Activated naive CD8-positive, alpha-beta T cell treated with anti-CD3 and anti-CD28 coated beads, Interleukin-2, amount 50 U/mL, for 16 hours (primary cell): Measurements from ENCODE around the gene SCN4A.
"Not testable (repeated sequence)": the region's sequence is repeated elsewhere in the genome, so short reads cannot be mapped to it uniquely, and the experiment has no call there.

Experiments
- DNase-seq: peaks from one replicate; pipeline ENCODE4 v3.0.0-alpha.2; 2020; ENCODE audit warnings: low read depth, low spot score

Gene SCN4A

GRCh38 chr17:63984651-63985386 is 12.1 kb upstream of the SCN4A start:
- DNase-seq = no peak

- no peak for DNase-seq
Measured at GRCh38 chr17:63984236-63984635, 11.5 kb upstream of the SCN4A start.

- DNase-seq = no peak
Measured at GRCh38 chr17:63983320-63983719, 10.6 kb upstream of the SCN4A start.

- DNase-seq = not testable (repeated sequence)
Measured at GRCh38 chr17:63982641-63983040, 9.9 kb upstream of the SCN4A start.

GRCh38 chr17:63978272-63979200 is 5.8 kb upstream of the SCN4A start:
- DNase-seq = no peak

- DNase-seq = no peak
Measured at GRCh38 chr17:63976702-63977101, 4.0 kb upstream of the SCN4A start.

GRCh38 chr17:63975541-63976092 is 2.9 kb upstream of the SCN4A start:
- DNase-seq = no peak

- DNase-seq = no peak
Measured at GRCh38 chr17:63974594-63975192, 2.0 kb upstream of the SCN4A start.

GRCh38 chr17:63973930-63974593 is 1.3 kb upstream of the SCN4A start:
- no peak for DNase-seq

GRCh38 chr17:63973247-63973646 is 529 bp upstream of the SCN4A start:
- no peak for DNase-seq

- DNase-seq = no peak
Measured at GRCh38 chr17:63969278-63969677, 3.4 kb downstream of the SCN4A start.

- no peak for DNase-seq
Measured at GRCh38 chr17:63967953-63968352, 4.8 kb downstream of the SCN4A start.

GRCh38 chr17:63966646-63967264 is 6.0 kb downstream of the SCN4A start:
- peak; percentile 17 for DNase-seq

- no peak for DNase-seq
Measured at GRCh38 chr17:63963123-63963522, 9.6 kb downstream of the SCN4A start.

GRCh38 chr17:63962298-63962744 is 10.4 kb downstream of the SCN4A start:
- DNase-seq = no peak

GRCh38 chr17:63961355-63962212 is 11.1 kb downstream of the SCN4A start:
- no peak for DNase-seq

GRCh38 chr17:63960430-63960829 is 12.3 kb downstream of the SCN4A start:
- DNase-seq = no peak

- DNase-seq = no peak
Measured at GRCh38 chr17:63960006-63960405, 12.7 kb downstream of the SCN4A start.

GRCh38 chr17:63956296-63956920 is 16.3 kb downstream of the SCN4A start:
- DNase-seq = no peak

- no peak for DNase-seq
Measured at GRCh38 chr17:63955791-63956190, 16.9 kb downstream of the SCN4A start.
